Measurements from ENCODE around the gene ZSCAN31.
A peak's percentile ranks its signal among the peaks of the same experiment; 100 is the strongest.
"Not testable (repeated sequence)": the region's sequence is repeated elsewhere in the genome, so short reads cannot be mapped to it uniquely, and the experiment has no call there.

ZSCAN31 gene

DNA sequence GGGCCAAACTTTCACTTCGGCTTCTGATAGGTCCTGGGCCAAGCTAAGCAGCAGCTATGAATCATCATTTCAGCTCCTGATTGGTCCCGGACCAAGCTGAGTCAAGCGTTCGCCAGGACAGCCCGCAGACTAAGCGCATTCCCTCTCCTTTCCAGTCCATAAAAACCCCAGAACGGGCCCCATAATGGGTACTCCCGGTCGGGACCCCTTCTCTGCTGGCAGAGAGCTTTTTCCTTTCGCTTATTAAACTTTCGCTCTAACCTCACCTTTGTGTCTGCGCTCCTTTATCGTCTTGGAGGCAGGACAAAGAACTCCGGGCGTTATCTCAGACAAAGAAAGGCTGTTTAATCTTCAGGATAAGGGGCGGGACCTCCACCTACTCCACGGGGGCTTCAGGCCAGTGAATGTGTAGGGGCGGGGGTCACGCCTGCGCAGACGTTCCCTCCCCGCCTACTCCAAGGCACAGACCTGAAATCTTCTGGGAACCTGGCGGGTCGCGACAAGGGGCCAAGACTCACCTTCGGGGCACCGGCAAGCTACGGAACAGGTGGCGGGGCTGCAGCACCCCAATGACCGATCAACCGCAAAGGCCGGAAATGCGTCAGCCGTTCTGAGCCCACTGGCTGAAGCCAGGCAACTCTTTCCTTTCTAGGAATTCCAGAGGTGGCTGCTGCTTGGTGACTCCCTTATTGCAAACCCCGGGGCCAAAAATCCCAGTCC is at the start of gene ZSCAN31:
Gene ZSCAN31, minus strand, starts transcription at position 585 of the 720 bp plus-strand sequence. CDS start 6,465 bp downstream, outside the sequence.
- peak; percentile 94 to 98 for DNase-seq

DNA sequence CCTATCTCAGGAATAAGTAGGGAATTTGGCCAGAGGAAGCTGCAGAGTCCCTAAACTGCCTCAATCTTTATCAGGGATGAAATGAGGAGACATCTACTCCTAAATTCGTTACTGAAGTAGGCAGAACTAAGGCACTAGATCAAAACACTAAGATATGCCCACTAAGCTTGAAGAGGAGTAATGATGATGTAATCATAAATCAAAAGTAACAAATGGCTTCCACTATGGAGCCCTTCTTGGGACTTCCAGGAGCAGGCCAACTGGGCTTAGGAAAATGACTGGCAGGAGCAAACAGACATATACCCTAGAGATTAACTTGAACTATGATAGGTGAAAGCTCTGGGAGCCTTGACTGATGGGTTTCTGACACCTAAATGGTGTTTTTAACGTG is 48.2 kb upstream of the ZSCAN31 start:
- DNase-seq = no peak

DNA sequence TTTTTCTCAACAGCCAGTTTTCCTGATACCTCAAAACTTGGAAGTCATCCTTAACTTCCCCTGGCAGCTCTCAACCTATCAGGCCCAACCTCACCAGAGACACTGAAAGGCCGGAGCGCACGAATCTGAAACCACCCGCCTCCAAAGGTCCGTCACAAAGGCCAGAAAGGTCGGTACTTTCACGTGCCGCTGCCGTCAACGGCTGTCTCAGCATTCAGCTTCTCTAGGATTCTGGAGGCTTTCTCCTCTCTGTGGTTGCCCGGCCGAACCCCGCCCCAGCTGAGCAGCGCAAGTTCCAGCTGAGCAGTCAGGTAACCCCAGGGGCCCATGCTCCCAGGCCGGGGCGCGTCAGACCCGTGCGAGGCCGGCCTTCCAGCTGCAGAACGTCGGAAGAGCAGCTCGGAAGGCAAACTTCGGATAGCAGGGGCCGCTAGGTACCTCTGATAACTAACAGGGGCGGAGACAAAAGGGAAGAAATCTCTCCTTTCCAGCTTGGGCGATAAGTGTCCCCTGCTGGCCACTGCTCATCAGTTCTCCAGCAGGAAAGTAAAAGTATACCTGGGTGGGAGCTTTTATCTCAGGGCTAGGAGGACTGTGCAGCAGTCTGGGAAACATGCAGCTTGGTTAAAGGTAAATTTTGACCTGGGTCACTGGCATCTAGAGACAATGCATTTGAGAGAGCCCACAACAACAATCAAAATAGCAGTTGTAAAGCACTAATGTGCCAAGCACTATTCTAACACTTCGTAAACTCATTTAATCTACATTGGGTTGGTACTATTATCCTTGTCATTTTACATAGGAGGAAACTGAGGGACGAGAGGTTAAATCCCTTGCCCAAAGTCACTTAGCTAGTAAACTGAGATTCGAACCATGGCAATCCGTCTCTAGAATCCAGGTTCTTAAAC is 47.5 kb upstream of the ZSCAN31 start:
- DNase-seq = peak; percentile 86 to 89

DNA sequence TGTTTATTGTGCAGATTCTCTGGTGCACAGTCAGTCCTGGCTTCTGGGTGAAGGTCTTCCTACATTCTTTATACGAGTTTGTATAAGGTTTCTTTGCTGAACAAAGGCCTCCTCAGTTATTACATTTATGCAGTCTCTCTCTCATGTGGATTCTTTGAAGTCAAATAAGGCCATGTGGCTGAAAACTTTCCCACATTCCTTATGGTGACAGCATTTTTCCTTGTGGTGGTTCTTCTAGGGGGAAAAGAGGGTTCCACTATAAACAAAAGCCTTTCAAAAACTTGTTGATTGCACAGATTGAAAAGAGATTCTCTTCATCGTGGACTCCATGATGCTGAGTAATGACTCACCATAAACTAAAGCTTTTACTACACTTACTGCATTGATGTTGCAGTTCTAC is 44.4 kb upstream of the ZSCAN31 start:
- no peak for DNase-seq

DNA sequence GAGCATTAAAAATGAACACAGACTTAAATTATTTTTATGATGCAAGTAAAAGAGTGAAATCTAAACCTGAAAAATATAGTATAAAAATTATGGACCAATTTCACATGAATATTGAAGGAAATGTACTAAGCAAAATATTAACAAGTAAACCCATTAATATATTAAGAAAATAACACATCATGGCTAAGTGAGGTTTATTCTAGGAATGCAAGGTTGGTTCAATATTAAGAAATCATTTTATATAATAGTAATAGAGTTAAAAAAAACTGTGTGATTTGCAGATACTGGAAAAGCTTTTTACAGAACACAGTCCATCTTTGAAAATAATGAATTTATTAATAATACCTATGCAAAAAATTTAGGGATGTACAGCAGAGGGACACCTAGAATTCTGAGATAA is 42.7 kb upstream of the ZSCAN31 start:
- DNase-seq = no peak

DNA sequence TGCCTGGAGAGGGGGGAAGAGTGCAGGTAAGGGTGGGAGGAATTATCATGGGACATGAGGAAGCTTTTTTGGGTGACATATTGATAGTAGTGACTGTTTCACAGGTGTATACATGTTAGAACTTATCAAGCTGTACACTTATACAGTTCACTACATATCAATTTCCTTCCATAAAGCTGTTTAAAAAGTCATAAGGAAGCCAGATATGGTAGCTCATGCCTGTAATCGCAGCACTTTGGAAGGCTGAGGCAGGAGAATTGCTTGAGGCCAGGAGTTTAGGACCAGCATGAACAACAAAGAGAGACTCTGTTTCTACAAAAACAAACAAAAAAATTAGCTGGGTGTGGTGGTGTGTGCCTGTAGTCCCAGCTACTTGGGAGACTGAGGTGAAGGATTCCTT is 41.9 kb upstream of the ZSCAN31 start:
- no peak for DNase-seq

DNA sequence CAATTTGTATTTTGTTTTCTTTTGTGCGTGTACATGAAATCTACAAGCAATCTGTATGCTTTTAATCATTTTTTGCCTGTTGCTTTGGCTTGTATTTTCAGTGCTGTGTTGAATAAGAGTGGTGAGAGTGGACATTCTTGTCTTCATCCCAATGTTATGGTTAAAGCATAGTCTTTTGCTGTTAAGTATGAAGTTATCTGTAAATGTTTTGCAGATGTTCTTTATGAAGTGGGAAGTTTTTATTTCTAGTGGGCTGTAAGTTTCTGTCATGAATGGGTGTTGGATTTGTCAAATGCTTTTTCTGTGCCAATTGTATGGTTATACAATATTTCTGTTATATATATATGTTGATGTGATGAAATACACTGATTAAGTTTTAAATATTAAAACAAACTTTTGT is 38.0 kb upstream of the ZSCAN31 start:
- no peak for DNase-seq

DNA sequence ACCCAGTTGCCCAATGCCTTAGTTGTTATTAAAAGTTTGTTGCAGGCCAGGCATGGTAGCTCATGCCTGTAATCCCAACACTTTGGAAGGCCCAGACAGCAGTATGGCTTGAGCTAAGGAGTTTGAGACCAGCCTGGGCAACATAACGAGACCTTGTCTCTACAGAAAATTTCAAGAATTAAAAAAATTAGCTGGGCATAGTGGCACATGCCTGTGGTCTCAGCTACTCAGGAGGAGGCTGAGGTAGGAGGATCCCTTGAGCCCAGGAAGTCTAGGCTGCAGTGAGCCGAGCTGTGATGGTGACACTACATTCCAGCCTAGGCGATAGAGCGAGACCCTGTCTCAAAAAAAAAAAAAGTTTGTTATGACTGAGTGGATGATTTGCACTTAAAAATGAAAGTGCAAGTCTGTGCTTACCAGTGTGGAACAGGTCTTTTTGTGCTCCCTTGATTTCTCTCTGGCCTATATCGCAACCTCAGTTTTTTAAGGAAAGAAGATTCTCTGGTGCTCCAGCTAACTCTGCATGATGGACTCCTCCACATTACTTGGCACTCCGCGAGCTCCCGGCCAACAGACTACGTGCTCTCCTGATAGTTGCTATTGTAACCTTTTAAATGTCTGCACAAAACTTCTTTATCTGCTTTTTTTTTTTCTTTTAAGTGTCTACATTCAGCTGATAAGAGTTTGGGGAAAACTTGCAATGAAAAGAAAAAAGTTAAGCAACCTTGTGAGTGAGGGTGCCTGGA is 35.9 kb upstream of the ZSCAN31 start:
- no peak for DNase-seq

DNA sequence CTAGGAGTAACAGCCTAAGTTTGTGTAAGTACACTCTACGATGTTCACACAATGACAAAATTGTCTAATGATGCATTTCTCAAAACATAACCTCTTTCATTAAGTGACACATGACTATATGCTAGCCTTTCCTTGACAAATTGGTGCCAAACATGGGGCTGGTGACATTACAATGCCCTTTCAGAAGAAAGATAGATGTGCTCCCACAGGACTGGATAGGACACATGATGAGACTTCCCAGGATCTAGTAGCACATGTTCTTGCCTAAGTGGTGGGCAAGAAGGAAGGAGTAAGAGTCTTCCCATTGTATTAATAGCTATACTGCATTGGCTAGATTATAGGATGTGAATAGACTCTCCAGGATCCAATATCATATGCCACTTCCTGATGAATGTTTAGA is 35.3 kb upstream of the ZSCAN31 start:
- no peak for DNase-seq

DNA sequence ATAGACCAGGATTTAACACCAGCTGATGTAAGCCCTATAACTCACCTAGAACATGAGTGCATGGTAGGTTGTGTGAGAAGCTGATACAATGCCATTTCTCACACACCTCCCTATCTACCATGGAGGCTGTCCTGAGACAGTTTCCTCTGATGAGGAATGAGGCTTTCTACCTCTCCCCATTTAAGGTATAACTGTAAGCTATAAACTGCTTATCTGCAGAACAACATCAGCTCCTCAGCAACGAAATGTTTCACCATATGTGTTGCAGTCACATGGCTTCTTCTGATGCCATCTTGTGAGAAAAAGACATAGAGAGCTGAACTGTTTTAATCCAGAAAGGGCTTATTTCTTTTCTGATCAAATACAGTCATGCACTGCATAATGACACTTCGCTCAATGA is 34.5 kb upstream of the ZSCAN31 start:
- DNase-seq = no peak

DNA sequence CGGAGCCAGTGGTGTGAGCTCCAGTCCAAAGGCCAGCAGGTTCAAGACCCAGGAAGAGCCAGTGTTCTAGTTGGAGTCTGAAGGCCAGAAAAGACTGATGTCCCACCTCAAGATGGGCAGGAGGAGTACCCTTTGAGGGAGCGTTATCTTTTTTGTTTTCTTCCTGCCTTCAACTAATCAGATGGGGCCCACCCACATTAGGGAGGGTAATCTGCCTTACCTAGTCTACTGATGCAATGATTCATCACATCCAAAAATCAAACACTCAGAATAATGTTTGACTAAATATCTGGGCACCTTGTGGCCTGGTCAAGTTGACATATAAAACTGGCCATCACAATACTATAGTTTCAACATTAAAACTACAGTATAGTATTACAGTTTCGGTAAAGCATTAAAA is 33.5 kb upstream of the ZSCAN31 start:
- no peak for DNase-seq

DNA sequence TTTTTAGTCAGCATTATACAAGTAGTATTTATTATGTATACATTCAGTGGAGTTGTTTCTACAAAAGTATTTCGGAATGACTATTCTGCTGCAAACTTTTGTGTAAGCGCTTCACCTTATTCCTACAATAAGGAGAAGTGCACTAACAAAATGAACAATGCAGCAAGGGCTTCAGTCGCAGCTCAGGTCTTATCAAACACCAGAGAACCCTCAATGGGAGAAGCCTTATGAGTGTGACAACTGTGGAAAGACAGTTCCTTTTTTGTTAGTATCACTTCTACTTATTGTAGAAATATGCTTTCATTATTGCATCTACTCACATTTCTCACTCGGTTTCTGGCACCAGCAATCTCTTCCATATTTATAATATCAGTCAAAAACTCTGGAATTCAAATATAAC is 32.6 kb upstream of the ZSCAN31 start:
- peak; percentile 57 to 66 for DNase-seq

DNA sequence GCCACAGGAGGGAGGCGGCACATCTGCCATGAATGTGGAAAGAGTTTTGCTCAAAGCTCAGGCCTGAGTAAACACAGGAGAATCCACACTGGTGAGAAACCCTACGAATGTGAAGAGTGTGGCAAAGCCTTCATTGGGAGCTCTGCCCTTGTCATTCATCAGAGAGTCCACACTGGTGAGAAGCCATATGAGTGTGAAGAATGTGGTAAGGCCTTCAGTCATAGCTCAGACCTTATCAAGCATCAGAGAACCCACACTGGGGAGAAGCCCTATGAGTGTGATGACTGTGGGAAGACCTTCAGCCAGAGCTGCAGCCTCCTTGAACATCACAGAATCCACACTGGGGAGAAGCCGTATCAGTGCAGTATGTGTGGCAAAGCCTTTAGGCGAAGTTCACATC is 29.6 kb upstream of the ZSCAN31 start:
- DNase-seq = not testable (repeated sequence)

DNA sequence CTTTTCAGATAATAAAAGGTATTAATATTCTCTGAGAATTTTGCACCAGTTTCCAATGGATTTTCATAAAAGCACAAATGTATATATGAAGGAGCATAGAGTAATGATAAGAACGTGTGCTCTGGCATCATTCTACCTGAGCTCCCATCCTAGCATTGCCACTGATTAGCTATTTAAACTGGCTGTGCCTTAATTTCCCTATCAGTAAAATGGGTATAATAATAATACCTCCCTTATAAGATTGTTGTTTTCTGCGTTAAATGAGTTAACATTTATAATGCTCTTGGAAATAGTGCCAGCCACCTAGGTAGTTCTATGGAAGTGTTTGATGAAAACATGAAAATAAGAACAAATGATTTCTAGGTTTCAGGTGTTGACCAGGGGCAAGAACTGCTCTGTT is 25.0 kb upstream of the ZSCAN31 start:
- no peak for DNase-seq

DNA sequence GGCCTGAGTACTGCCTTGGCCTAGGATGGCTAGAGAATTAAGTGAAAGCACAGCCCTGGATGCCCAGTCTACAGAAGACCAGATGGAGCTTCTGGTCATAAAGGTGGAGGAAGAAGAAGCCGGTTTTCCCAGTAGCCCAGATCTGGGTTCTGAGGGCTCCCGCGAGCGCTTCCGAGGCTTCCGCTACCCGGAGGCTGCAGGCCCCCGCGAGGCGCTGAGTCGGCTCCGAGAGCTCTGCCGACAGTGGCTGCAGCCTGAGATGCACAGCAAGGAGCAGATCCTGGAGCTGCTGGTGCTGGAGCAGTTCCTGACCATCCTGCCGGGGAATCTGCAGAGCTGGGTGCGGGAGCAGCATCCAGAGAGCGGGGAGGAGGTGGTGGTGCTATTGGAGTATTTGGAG is 23.6 kb upstream of the ZSCAN31 start:
- not testable (repeated sequence) for DNase-seq

DNA sequence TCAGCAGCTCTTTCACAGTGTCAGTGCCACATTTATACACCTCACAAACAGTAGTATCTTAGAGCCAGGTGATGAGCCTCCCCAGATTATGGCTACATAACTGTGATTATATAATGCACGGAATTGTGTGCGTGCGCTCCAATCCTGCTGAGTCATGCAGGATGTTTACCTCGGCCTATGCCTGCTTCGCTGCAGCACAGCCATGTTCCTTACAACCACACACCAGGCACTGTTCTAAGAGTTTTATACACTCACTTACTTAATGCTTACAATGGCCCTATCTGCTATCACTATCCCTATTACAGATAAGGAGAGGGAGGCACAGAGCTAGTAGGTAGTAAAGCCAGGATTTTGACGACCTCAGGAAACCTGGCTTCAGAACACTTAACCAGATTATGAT is 21.1 kb upstream of the ZSCAN31 start:
- DNase-seq = no peak

DNA sequence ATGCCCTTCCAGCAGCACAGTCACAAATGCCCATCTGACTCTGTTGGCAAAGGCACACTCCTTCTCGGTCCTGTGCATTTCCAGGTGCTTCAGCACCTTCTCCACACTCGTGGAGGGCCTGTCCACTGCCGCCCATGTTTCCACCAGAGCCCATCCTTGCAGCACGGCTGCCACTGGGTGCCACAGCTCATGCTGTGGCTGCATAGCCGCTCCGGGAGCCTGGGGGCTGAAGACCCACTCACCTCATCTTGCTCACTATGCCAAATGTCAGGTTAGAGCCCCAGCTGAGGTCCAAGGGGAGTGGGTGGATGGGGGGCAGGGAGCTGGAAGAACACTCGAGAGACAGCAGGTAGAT is 20.7 kb upstream of the ZSCAN31 start:
- DNase-seq = no peak

DNA sequence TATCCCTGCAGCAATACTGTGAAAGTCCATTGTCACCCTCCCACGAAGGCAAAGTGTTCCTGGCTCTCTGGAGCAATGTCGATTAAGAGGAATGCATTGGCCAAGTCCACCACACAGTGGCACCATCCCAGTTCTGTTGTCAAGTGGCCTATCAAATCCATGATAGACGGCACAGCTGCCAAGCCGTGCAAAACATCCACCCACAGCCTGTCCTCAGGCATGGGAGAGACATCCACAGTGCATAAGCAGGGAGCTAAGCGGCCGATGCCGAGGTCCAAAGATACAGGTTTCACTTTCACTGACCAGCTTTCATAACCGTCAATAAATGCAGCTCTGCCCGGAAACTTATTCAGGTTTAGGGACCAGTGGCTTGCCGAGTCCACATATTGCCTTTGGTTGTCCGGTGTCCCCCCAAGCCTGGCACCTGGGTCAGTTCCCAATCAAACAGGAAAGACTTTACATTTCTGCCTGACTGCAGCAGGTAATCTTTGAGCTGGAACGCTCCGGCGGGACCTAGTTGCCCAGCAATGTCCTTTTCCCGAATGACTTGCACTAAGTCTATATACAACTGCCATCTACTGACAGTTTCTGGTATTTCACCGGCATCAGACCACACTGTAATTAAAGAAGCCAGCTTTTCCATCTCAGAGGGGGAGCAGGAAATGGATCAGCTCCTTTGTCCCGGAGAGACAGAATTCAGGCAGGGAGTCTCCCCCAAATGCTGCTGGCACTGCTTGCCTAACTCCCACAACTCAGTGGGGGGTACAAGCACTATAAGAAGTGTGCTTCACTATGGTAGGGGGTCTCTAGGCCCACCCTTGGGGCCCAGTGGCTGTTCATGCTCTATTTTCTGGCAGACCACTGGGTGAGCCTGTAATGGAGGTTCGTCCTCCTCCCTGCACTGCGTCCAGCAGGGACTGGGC is 20.1 kb upstream of the ZSCAN31 start:
- peak; percentile 75 to 96 for DNase-seq

DNA sequence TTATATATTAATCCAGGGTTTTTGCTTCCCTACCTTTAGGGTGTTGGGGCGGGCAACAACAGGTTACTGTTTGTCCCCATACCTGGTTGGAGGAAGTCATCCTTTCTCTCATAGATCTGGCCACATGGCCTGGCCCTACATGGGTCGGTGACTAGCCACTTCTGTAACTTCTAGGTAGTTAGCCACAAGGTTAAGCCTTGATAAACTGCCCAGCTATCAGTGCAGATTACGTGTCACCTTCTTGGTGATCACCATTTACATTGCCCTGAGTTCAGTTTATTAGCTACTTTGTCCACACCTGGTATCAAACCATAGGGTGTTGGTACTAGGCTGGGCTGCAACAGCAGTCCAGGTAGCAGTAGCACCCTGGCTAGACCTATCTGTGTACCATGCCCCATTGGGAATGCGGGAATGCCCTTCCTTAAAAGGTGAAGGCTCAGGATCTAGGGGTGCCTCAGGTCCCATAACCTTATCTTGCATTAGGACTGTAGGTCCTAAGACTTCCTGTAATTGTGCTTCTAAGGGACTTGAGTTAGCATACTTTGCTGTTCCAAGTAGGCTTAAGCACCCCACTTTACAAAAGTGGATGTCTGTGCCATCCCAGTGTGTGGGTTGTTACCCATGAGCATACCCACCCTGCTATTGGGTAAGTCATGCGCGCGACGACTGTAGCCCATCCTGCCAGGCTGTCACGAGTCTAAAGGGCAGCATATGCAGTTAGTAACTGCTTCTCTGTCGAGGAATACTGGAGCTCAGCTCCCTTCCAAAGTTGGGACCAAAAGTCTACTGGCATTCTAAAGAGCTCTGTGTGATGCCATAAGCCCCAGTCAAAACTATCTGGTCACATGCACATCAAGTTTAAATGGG is 19.0 kb upstream of the ZSCAN31 start:
- no peak for DNase-seq

DNA sequence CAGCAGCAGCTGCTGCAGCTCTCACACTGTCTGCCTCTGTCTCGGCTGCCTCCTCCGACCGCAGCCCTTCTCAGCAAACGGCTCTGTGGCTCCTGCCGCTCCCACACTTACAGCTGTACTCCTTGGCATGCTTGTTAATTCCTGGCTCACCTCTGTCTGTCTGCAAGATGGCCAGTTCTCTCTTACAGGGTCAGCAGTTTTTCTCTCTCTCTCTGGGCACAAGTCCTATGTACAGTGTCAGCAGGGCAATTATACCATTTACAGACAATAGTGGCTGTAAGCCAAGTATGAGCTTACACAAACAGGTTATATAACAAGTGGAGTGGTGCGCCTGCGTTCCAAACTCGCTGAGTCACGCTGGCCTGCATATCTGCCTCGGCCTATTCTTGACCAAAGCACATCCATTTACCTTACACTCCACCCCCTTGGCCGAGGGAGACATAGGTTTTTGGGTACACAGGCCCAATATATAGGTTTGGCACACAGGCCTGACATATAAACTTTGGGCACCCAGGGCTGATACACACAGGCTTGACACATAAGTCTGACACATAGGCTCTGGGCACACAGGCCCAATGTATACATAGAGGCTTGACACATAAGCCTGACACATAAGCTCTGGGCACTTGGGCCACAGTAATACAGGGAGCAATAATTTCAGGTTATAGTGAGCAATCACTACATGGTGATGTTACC is 18.2 kb upstream of the ZSCAN31 start:
- no peak for DNase-seq

DNA sequence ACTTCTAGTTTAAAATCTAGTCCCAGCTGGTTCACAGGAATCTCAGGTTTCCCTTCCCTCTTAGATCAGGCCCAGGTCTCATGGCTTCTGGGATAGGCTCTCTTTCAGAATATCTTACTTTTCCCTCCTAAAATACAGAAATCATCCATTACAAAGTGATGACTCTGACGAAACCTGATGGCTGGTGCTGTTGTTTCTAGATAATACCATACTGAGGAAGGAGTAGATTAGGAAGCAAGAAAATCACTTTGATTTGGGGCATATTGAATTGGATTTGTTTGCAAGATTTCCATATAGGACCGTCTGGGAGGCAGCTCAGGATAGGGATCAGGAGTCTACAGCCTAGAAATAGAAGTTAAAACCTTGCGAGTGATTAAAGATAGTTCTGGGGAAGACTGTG is 17.4 kb upstream of the ZSCAN31 start:
- DNase-seq = no peak
